HepG2 (cell line): Measurements from ENCODE around the gene KRTAP3-1. TPM values are rescaled to one million over a fixed set of nuclear protein-coding genes. Genes with fewer than 3 reads are reported as not detected.

Experiments
- DNMT1 ChIP-seq: sonication (generic); formaldehyde crosslinking; IDR thresholded peaks from 2 replicates; pipeline ENCODE4 v1.5.1; 2020; ENCODE audit warnings: mild to moderate bottlenecking, missing genetic modification reagents
- E2F5 ChIP-seq: sonication (generic); formaldehyde crosslinking; conservative IDR thresholded peaks from 2 replicates; pipeline ENCODE4 v1.4.0; 2020; ENCODE audit warnings: missing genetic modification reagents
- ELF3 ChIP-seq: IDR thresholded peaks from 2 replicates; pipeline ENCODE4 v1.6.1; 2016; ENCODE audit warnings: missing genetic modification reagents, missing compliant biosample characterization
- MATR3 ChIP-seq: sonication (generic); formaldehyde crosslinking; IDR thresholded peaks from 2 replicates; pipeline ENCODE4 v1.4.0; 2020; ENCODE audit warnings: missing genetic modification reagents
- NFE2L1 ChIP-seq: sonication (generic); formaldehyde crosslinking; IDR thresholded peaks from 2 replicates; pipeline ENCODE4 v1.4.0; 2020; ENCODE audit warnings: missing genetic modification reagents, mild to moderate bottlenecking, borderline replicate concordance
- NFRKB ChIP-seq: fragments of 450-650 bp; IDR thresholded peaks from 2 replicates; pipeline ENCODE4 v1.6.1; 2017
- PBX3 ChIP-seq: sonication (generic); formaldehyde crosslinking; IDR thresholded peaks from 2 replicates; pipeline ENCODE4 v1.8.1; 2023; ENCODE audit warnings: missing genetic modification reagents, inconsistent platforms, borderline replicate concordance
- SOX5 ChIP-seq: IDR thresholded peaks from 2 replicates; pipeline ENCODE4 v1.6.1; 2016; ENCODE audit warnings: borderline replicate concordance
- SOX6 ChIP-seq, 2 experiments: fragments of 450-650 bp in 1 of 2; sonication (generic) in 1 of 2; formaldehyde crosslinking in 1 of 2; IDR thresholded peaks; 2 replicates each; pipeline versions ENCODE4 v1.4.0 to v1.6.1; 2017 to 2020; ENCODE audit warnings: antibody characterized with exemption in 1 of 2, mild to moderate bottlenecking in 1 of 2, missing genetic modification reagents in 1 of 2
- SRSF4 ChIP-seq: fragments of 200-400 bp; formaldehyde crosslinking; IDR thresholded peaks from one replicate; pipeline ENCODE4 v1.6.1; 2018; ENCODE audit warnings: mild to moderate bottlenecking, low read depth, low read length, moderate library complexity; ENCODE audit not compliant: poor library complexity, severe bottlenecking
- ZBTB25 ChIP-seq: IDR thresholded peaks from 2 replicates; pipeline ENCODE4 v1.6.1; 2018; ENCODE audit warnings: missing genetic modification reagents
- ZNF30 ChIP-seq: sonication (generic); formaldehyde crosslinking; IDR thresholded peaks from 2 replicates; pipeline ENCODE4 v1.5.0; 2020; ENCODE audit warnings: mild to moderate bottlenecking, missing genetic modification reagents
- ZNF468 ChIP-seq: sonication (generic); formaldehyde crosslinking; IDR thresholded peaks from 2 replicates; pipeline ENCODE4 v1.8.0; 2022; ENCODE audit warnings: mild to moderate bottlenecking, moderate library complexity, missing genetic modification reagents
- ZNF570 ChIP-seq: sonication (generic); formaldehyde crosslinking; IDR thresholded peaks from 2 replicates; pipeline ENCODE4 v1.4.0; 2020; ENCODE audit warnings: mild to moderate bottlenecking, missing genetic modification reagents, borderline replicate concordance
- ZNF598 ChIP-seq: sonication (generic); formaldehyde crosslinking; IDR thresholded peaks from 2 replicates; pipeline ENCODE4 v1.5.1; 2020; ENCODE audit warnings: mild to moderate bottlenecking, missing genetic modification reagents, borderline replicate concordance
- ZSCAN20 ChIP-seq: sonication (generic); formaldehyde crosslinking; IDR thresholded peaks from 2 replicates; pipeline ENCODE4 v1.4.0; 2020; ENCODE audit warnings: missing genetic modification reagents, mild to moderate bottlenecking, borderline replicate concordance
- ZSCAN30 ChIP-seq: sonication (generic); formaldehyde crosslinking; IDR thresholded peaks from 2 replicates; pipeline ENCODE4 v1.5.0; 2020; ENCODE audit warnings: mild to moderate bottlenecking, missing genetic modification reagents
- polyA plus RNA-seq, 8 experiments: library from polyadenylated mRNA; depleted of rRNA in 3 of 8; stranded (reverse) in 7 of 8; unstranded in 1 of 8; fragments of >200 nt; fragmentation: Illumina TruSeq in 4 of 8; extraction: Trizol in 4 of 8; gene quantifications; 2 replicates each; pipeline versions ENCODE4 v1.2.1 to v1.2.3, GENCODE V29; 2011 to 2016; ENCODE audit warnings: low read depth in 4 of 8, missing spikeins in 1 of 8, mixed read lengths in 1 of 8; ENCODE audit not compliant: insufficient read depth in 1 of 8
- total RNA-seq, 5 experiments: library from RNA; depleted of rRNA; stranded (reverse); fragments of >200 nt; fragmentation: Illumina TruSeq; extraction: Trizol; gene quantifications; 2 replicates each; pipeline ENCODE4 v1.2.3, GENCODE V29; 2016; ENCODE audit warnings: low read depth in 1 of 5
- TF ChIP-seq, protein P1 (sequence below): sonication (generic); formaldehyde crosslinking; IDR thresholded peaks from 2 replicates; pipeline ENCODE4; 2020; ENCODE audit warnings: missing genetic modification reagents, mild to moderate bottlenecking, borderline replicate concordance
- TF ChIP-seq, protein P2 (sequence below): sonication (generic); formaldehyde crosslinking; IDR thresholded peaks from 2 replicates; pipeline ENCODE4 v1.4.0; 2020; ENCODE audit warnings: mild to moderate bottlenecking, missing genetic modification reagents

The KRTAP3-1 gene
- total and polyA plus RNA-seq, 2 of the 13 experiments (the other 11 are each of a cell fraction or from before 2014, with no cell fraction given) = 0.29 to 3.7 TPM

GRCh38 chr17:41009301-41009760 is 403 bp upstream of the KRTAP3-1 start (continued):
- TF ChIP-seq SRSF4 (no peak), NFRKB (no peak), ZSCAN30 (CRISPR knock-in tag) (no peak), DNMT1 (no peak), ZSCAN20 (CRISPR knock-in tag) (no peak), ZNF598 (no peak), ZBTB25 (peak; percentile 80), ELF3 (CRISPR knock-in tag) (peak; percentile 75), SOX5 (CRISPR knock-in tag) (peak; percentile 100), SOX6 (IDR thresholded peaks at IDR 0.05) (no peak), SOX6 (CRISPR knock-in tag; IDR thresholded peaks at IDR 0.05) (peak; percentile 100), ZNF570 (no peak), PBX3 (CRISPR knock-in tag) (no peak), MATR3 (CRISPR knock-in tag) (no peak), ZNF468 (CRISPR knock-in tag) (no peak), NFE2L1 (CRISPR knock-in tag) (no peak), ZNF30 (CRISPR knock-in tag) (no peak), E2F5 (no peak)
- TF ChIP-seq, protein P1, sequence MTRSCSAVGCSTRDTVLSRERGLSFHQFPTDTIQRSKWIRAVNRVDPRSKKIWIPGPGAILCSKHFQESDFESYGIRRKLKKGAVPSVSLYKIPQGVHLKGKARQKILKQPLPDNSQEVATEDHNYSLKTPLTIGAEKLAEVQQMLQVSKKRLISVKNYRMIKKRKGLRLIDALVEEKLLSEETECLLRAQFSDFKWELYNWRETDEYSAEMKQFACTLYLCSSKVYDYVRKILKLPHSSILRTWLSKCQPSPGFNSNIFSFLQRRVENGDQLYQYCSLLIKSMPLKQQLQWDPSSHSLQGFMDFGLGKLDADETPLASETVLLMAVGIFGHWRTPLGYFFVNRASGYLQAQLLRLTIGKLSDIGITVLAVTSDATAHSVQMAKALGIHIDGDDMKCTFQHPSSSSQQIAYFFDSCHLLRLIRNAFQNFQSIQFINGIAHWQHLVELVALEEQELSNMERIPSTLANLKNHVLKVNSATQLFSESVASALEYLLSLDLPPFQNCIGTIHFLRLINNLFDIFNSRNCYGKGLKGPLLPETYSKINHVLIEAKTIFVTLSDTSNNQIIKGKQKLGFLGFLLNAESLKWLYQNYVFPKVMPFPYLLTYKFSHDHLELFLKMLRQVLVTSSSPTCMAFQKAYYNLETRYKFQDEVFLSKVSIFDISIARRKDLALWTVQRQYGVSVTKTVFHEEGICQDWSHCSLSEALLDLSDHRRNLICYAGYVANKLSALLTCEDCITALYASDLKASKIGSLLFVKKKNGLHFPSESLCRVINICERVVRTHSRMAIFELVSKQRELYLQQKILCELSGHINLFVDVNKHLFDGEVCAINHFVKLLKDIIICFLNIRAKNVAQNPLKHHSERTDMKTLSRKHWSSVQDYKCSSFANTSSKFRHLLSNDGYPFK = no peak
- TF ChIP-seq, protein P2, sequence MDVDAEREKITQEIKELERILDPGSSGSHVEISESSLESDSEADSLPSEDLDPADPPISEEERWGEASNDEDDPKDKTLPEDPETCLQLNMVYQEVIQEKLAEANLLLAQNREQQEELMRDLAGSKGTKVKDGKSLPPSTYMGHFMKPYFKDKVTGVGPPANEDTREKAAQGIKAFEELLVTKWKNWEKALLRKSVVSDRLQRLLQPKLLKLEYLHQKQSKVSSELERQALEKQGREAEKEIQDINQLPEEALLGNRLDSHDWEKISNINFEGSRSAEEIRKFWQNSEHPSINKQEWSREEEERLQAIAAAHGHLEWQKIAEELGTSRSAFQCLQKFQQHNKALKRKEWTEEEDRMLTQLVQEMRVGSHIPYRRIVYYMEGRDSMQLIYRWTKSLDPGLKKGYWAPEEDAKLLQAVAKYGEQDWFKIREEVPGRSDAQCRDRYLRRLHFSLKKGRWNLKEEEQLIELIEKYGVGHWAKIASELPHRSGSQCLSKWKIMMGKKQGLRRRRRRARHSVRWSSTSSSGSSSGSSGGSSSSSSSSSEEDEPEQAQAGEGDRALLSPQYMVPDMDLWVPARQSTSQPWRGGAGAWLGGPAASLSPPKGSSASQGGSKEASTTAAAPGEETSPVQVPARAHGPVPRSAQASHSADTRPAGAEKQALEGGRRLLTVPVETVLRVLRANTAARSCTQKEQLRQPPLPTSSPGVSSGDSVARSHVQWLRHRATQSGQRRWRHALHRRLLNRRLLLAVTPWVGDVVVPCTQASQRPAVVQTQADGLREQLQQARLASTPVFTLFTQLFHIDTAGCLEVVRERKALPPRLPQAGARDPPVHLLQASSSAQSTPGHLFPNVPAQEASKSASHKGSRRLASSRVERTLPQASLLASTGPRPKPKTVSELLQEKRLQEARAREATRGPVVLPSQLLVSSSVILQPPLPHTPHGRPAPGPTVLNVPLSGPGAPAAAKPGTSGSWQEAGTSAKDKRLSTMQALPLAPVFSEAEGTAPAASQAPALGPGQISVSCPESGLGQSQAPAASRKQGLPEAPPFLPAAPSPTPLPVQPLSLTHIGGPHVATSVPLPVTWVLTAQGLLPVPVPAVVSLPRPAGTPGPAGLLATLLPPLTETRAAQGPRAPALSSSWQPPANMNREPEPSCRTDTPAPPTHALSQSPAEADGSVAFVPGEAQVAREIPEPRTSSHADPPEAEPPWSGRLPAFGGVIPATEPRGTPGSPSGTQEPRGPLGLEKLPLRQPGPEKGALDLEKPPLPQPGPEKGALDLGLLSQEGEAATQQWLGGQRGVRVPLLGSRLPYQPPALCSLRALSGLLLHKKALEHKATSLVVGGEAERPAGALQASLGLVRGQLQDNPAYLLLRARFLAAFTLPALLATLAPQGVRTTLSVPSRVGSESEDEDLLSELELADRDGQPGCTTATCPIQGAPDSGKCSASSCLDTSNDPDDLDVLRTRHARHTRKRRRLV = no peak
